Measurements from ENCODE around the gene ATL3. TPM values are rescaled to one million over a fixed set of nuclear protein-coding genes. Genes with fewer than 3 reads are reported as not detected.

Gene ATL3
- total RNA-seq, 2 donors from 2014 or later, result 17.8 to 32.7 TPM

- intact Hi-C loops (cut with DNase I), result no loop called here
- Histone ChIP-seq H3K36me3 (replicated peaks in 1 of 2; ENCODE audit: insufficient read depth in 1 of 2, low read depth in 2 of 2) (no peaks in the 10 kb centered on the region), H3K9me3 (no peaks in the 10 kb centered on the region), H3K27me3 (no peaks in the 10 kb centered on the region), H3K4me1 (no peaks in the 10 kb centered on the region), H3K4me3 (no peak overlapping the region), H3K27ac (no peak overlapping the region)
- TF ChIP-seq CTCF (IDR thresholded peaks at IDR 0.05), result no peak
- TF ChIP-seq POLR2A (IDR thresholded peaks at IDR 0.05), result no peak
- DNase-seq (no peak), ATAC-seq (no peak)
Observed at GRCh38 chr11:63716046-63716445, 44.9 kb upstream of the ATL3 start.

GRCh38 chr11:63713766-63714165 is 42.6 kb upstream of the ATL3 start:
- intact Hi-C loops (cut with DNase I), result no loop called here
- H3K36me3 ChIP-seq (replicated peaks in 1 of 2; ENCODE audit: insufficient read depth in 1 of 2, low read depth in 2 of 2), result no peaks in the 10 kb centered on the region
- H3K4me1 ChIP-seq, result peaks cover 9% of the 10 kb centered on the region
- H3K27me3 ChIP-seq, result no peaks in the 10 kb centered on the region
- no peaks in the 10 kb centered on the region for H3K9me3 ChIP-seq
- DNase-seq (no peak), ATAC-seq (no peak)
- 90 to 94% methylated on average over 2 of the region's 2 CpGs for WGBS, 2 donors
- no peak overlapping the region for H3K27ac ChIP-seq
- no peak overlapping the region for H3K4me3 ChIP-seq
- TF ChIP-seq POLR2A (IDR thresholded peaks at IDR 0.05), result no peak
- no peak for TF ChIP-seq CTCF (IDR thresholded peaks at IDR 0.05)

- H3K9me3 ChIP-seq, result no peaks in the 10 kb centered on the region
- peaks cover 9% of the 10 kb centered on the region for H3K4me1 ChIP-seq
- no peak overlapping the region for H3K27ac ChIP-seq
- H3K27me3 ChIP-seq, result no peaks in the 10 kb centered on the region
- no peak for ATAC-seq
- DNase-seq, result no peak
- no peak overlapping the region for H3K4me3 ChIP-seq
- WGBS, 2 donors, result 86 to 87% methylated on average over 6 of the region's 6 CpGs
- H3K36me3 ChIP-seq (replicated peaks in 1 of 2; ENCODE audit: insufficient read depth in 1 of 2, low read depth in 2 of 2), result no peaks in the 10 kb centered on the region
- TF ChIP-seq POLR2A (IDR thresholded peaks at IDR 0.05), result no peak
- intact Hi-C loops (cut with DNase I), result no loop called here
Observed at GRCh38 chr11:63711838-63712237, 40.7 kb upstream of the ATL3 start.

- Histone ChIP-seq H3K4me1 (peaks cover 16% of the 10 kb centered on the region), H3K27me3 (no peaks in the 10 kb centered on the region), H3K36me3 (replicated peaks in 1 of 2; ENCODE audit: insufficient read depth in 1 of 2, low read depth in 2 of 2) (no peaks in the 10 kb centered on the region), H3K4me3 (no peak overlapping the region), H3K27ac (no peak overlapping the region), H3K9me3 (no peaks in the 10 kb centered on the region)
- 82 to 87% methylated on average over 10 to 11 of the region's 11 CpGs for WGBS, 2 donors
- DNase-seq (no peak), ATAC-seq (no peak)
- TF ChIP-seq POLR2A (IDR thresholded peaks at IDR 0.05), result no peak
- TF ChIP-seq CTCF (IDR thresholded peaks at IDR 0.05), result no peak
- intact Hi-C loops (cut with DNase I), result no loop called here
Observed at GRCh38 chr11:63710476-63711217, 39.5 kb upstream of the ATL3 start.

GRCh38 chr11:63709336-63709884 is 38.2 kb upstream of the ATL3 start:
- no peak overlapping the region for H3K27ac ChIP-seq
- ATAC-seq (no peak), DNase-seq (no peak)
- no peaks in the 10 kb centered on the region for H3K9me3 ChIP-seq
- no peaks in the 10 kb centered on the region for H3K36me3 ChIP-seq (replicated peaks in 1 of 2; ENCODE audit: insufficient read depth in 1 of 2, low read depth in 2 of 2)
- H3K4me3 ChIP-seq, result no peak overlapping the region
- no peaks in the 10 kb centered on the region for H3K27me3 ChIP-seq
- peaks cover 29% of the 10 kb centered on the region for H3K4me1 ChIP-seq
- intact Hi-C loops (cut with DNase I), result no loop called here
- no peak for TF ChIP-seq CTCF (IDR thresholded peaks at IDR 0.05)
- no peak for TF ChIP-seq POLR2A (IDR thresholded peaks at IDR 0.05)
- 46 to 52% methylated on average over 3 of the region's 3 CpGs for WGBS, 2 donors

Data from body of pancreas (tissue), 4 donors.